K562 (cell line): ENCODE data around the gene ECE2. TPM values are rescaled to one million over a fixed set of nuclear protein-coding genes. Genes with fewer than 3 reads are reported as not detected.

Experiments used
- ADNP ChIP-seq: fragments of 200-800 bp; sonication (Bioruptor generic); IDR thresholded peaks from 2 replicates; pipeline ENCODE4 v1.6.1; 2016; ENCODE audit warnings: missing genetic modification characterization, missing compliant biosample characterization
- ARID2 ChIP-seq: fragments of 450-650 bp; IDR thresholded peaks from 2 replicates; pipeline ENCODE4 v1.6.1; 2017; ENCODE audit warnings: antibody characterized with exemption, mild to moderate bottlenecking
- COPS2 ChIP-seq: fragments of 450-650 bp; conservative IDR thresholded peaks from 2 replicates; pipeline ENCODE4 v1.6.1; 2016; ENCODE audit warnings: mild to moderate bottlenecking, moderate library complexity
- DLX4 ChIP-seq: fragments of 250-450 bp; sonication (Bioruptor Pico); IDR thresholded peaks from 2 replicates; pipeline ENCODE4 v1.6.1; 2021; ENCODE audit warnings: mild to moderate bottlenecking
- ETV1 ChIP-seq: fragments of 450-650 bp; conservative IDR thresholded peaks from 2 replicates; pipeline ENCODE4 v1.6.1; 2016; ENCODE audit warnings: missing genetic modification characterization, control low read depth, low read depth, missing compliant biosample characterization
- FIP1L1 ChIP-seq: fragments of 200-400 bp; formaldehyde crosslinking; IDR thresholded peaks from 2 replicates; pipeline ENCODE4 v1.6.1; 2018; ENCODE audit warnings: mild to moderate bottlenecking, low read depth, low read length; ENCODE audit not compliant: poor library complexity, severe bottlenecking
- FOXA1 ChIP-seq: fragments of 450-650 bp; IDR thresholded peaks from 2 replicates; pipeline ENCODE4 v1.6.1; 2016; ENCODE audit warnings: mild to moderate bottlenecking, borderline replicate concordance
- LEF1 ChIP-seq: fragments of 450-650 bp; IDR thresholded peaks from 2 replicates; pipeline ENCODE4 v1.6.1; 2016; ENCODE audit warnings: mild to moderate bottlenecking
- THRA ChIP-seq: fragments of 450-650 bp; IDR thresholded peaks from 2 replicates; pipeline ENCODE4 v1.6.1; 2017; ENCODE audit warnings: mild to moderate bottlenecking, moderate library complexity
- TSC22D4 ChIP-seq: fragments of 450-650 bp; IDR thresholded peaks from 2 replicates; pipeline ENCODE4 v1.6.1; 2016; ENCODE audit warnings: missing genetic modification characterization, missing biosample characterization, control low read depth
- USF1 ChIP-seq: sonication (generic); formaldehyde crosslinking; IDR thresholded peaks from 2 replicates; pipeline ENCODE4 v1.9.0; 2022; ENCODE audit warnings: mild to moderate bottlenecking, missing genetic modification reagents
- XRCC4 ChIP-seq: IDR thresholded peaks from one replicate; pipeline ENCODE4 v1.6.1; 2011; ENCODE audit not compliant: insufficient read depth, insufficient read length; ENCODE audit errors: extremely low read depth
- ZNF584 ChIP-seq: fragments of 200-800 bp; sonication (Bioruptor generic); IDR thresholded peaks from 2 replicates; pipeline ENCODE4 v1.6.1; 2016; ENCODE audit warnings: low read depth, mild to moderate bottlenecking, missing genetic modification characterization, missing compliant biosample characterization
- ZNF639 ChIP-seq, 2 experiments: fragments of 200-800 bp in 1 of 2; sonication (Bioruptor generic) in 1 of 2; sonication (generic) in 1 of 2; formaldehyde crosslinking in 1 of 2; IDR thresholded peaks in 1 of 2; conservative IDR thresholded peaks in 1 of 2; 2 replicates each; pipeline versions ENCODE4 v1.5.0 to v1.6.1; 2016 to 2020; ENCODE audit warnings: missing compliant biosample characterization in 1 of 2, missing genetic modification characterization in 1 of 2, missing genetic modification reagents in 1 of 2
- polyA plus RNA-seq, 8 experiments: library from polyadenylated mRNA; depleted of rRNA in 4 of 8; stranded (reverse) in 5 of 8; unstranded in 3 of 8; fragments of >200 nt; fragmentation: Nextera tagmentation in 2 of 8; fragmentation: Illumina TruSeq in 1 of 8; extraction: Ambion mirVana in 2 of 8; extraction: Trizol in 1 of 8; gene quantifications; 2 replicates each; pipeline versions ENCODE4 v1.2.1 to v1.2.3, GENCODE V29; 2011 to 2014; ENCODE audit warnings: inconsistent platforms in 1 of 8, missing spikeins in 1 of 8
- total RNA-seq, 7 experiments: library from RNA; depleted of rRNA in 6 of 7; stranded (reverse); fragments of >200 nt in 6 of 7; fragmentation: Illumina TruSeq in 2 of 7; extraction: Trizol in 2 of 7; gene quantifications; 2 replicates each; pipeline versions ENCODE4 v1.2.1 to v1.2.3, GENCODE V29; 2011 to 2021; ENCODE audit warnings: low replicate concordance in 1 of 7
- TF ChIP-seq, protein P1 (sequence below): sonication (generic); formaldehyde crosslinking; IDR thresholded peaks from 2 replicates; pipeline ENCODE4 v1.8.0; 2022; ENCODE audit warnings: mild to moderate bottlenecking, missing genetic modification reagents
- TF ChIP-seq, protein P2 (sequence below): fragments of 250-450 bp; sonication (Bioruptor Pico); IDR thresholded peaks from 2 replicates; pipeline ENCODE4 v1.4.0; 2020; ENCODE audit warnings: mild to moderate bottlenecking, moderate library complexity

Gene ECE2
- total and polyA plus RNA-seq, 9 of the 15 experiments (the other 6 are each of a cell fraction or from before 2014, with no cell fraction given): not detected

DNA sequence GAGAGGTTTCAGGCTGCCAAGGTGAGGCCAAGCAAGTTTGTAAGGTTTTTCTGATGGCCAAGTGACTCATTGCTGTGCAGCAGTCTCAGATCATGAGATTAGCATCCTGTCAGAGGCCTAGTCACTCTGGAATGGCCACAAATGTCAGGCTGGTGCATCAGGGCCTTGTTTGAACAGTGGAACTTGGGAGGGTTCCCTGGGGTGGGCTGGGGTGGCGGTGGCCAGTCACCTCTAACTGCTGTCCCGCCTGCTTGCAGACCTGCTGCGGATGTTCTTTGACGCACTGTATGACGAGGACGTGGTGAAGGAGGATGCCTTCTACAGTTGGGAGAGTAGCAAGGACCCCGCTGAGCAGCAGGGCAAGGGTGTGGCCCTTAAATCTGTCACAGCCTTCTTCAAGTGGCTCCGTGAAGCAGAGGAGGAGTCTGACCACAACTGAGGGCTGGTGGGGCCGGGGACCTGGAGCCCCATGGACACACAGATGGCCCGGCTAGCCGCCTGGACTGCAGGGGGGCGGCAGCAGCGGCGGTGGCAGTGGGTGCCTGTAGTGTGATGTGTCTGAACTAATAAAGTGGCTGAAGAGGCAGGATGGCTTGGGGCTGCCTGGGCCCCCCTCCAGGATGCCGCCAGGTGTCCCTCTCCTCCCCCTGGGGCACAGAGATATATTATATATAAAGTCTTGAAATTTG, 58.8 kb downstream of the ECE2 start (continued):
- no peak for TF ChIP-seq USF1 (CRISPR knock-in tag)
- TF ChIP-seq THRA: no peak
- 0 out of 2 replicates have a peak, but pooled peaks have one; percentile 20 for TF ChIP-seq ZNF584 (CRISPR knock-in tag)
- no peak for TF ChIP-seq LEF1
- TF ChIP-seq ZNF639 (CRISPR knock-in tag; conservative IDR thresholded peaks at IDR 0.05 in 1 of 2, IDR thresholded peaks at IDR 0.05 in 1 of 2): 0 out of 4 replicates have a peak, but pooled peaks of 1 of the 2 experiments have one; percentile 36
- TF ChIP-seq TSC22D4: no peak
- TF ChIP-seq, protein P1, sequence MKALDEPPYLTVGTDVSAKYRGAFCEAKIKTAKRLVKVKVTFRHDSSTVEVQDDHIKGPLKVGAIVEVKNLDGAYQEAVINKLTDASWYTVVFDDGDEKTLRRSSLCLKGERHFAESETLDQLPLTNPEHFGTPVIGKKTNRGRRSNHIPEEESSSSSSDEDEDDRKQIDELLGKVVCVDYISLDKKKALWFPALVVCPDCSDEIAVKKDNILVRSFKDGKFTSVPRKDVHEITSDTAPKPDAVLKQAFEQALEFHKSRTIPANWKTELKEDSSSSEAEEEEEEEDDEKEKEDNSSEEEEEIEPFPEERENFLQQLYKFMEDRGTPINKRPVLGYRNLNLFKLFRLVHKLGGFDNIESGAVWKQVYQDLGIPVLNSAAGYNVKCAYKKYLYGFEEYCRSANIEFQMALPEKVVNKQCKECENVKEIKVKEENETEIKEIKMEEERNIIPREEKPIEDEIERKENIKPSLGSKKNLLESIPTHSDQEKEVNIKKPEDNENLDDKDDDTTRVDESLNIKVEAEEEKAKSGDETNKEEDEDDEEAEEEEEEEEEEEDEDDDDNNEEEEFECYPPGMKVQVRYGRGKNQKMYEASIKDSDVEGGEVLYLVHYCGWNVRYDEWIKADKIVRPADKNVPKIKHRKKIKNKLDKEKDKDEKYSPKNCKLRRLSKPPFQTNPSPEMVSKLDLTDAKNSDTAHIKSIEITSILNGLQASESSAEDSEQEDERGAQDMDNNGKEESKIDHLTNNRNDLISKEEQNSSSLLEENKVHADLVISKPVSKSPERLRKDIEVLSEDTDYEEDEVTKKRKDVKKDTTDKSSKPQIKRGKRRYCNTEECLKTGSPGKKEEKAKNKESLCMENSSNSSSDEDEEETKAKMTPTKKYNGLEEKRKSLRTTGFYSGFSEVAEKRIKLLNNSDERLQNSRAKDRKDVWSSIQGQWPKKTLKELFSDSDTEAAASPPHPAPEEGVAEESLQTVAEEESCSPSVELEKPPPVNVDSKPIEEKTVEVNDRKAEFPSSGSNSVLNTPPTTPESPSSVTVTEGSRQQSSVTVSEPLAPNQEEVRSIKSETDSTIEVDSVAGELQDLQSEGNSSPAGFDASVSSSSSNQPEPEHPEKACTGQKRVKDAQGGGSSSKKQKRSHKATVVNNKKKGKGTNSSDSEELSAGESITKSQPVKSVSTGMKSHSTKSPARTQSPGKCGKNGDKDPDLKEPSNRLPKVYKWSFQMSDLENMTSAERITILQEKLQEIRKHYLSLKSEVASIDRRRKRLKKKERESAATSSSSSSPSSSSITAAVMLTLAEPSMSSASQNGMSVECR (CRISPR knock-in tag): no peak
- TF ChIP-seq FOXA1: no peak
- TF ChIP-seq, protein P2, sequence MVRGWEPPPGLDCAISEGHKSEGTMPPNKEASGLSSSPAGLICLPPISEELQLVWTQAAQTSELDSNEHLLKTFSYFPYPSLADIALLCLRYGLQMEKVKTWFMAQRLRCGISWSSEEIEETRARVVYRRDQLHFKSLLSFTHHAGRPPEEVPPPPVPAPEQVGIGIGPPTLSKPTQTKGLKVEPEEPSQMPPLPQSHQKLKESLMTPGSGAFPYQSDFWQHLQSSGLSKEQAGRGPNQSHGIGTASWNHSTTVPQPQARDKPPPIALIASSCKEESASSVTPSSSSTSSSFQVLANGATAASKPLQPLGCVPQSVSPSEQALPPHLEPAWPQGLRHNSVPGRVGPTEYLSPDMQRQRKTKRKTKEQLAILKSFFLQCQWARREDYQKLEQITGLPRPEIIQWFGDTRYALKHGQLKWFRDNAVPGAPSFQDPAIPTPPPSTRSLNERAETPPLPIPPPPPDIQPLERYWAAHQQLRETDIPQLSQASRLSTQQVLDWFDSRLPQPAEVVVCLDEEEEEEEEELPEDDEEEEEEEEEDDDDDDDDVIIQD: no peak
- TF ChIP-seq ARID2: no peak
- TF ChIP-seq COPS2: no peak
- TF ChIP-seq ETV1 (tag): peak; percentile 42; the same call in 1 of the 2 replicates
- TF ChIP-seq XRCC4: no peak
- no peak for TF ChIP-seq FIP1L1
- TF ChIP-seq ADNP (tag): no peak
- TF ChIP-seq DLX4: no peak
